ENCODE results near the gene CLASP1. TPM values are rescaled to one million over a fixed set of nuclear protein-coding genes. Genes with fewer than 3 reads are reported as not detected.

Gene CLASP1
- 22.3 and 24.8 TPM in 2 replicates for total RNA-seq (ENCODE audit: low replicate concordance)

DNA sequence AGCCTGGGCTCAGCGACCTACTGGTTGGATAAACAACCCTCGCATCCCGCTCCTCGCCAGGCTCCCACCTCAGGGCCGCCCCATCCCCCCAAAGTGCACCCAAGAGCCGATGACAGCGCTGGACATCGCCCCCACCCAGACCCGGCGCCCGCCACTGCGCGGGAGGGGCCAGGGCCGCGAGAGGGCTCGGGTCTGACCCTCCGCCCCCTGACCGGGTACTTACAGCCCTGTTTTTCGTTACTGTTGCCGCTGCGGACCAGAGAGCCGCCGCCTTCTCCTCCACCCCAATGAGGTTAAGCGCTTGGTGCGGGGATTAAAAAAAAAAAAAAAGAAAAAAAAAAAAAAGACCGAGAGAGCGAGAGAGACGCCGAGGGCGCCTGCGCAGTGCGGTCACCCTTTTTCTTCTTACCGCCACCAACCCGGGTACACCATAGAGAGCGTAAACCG, at the start of gene CLASP1:
TSS of gene CLASP1 (minus strand) at position 314 of the 447 bp plus-strand sequence. CDS start 43,567 bp downstream, outside the sequence.

Other genes starting within 250 kb of the CLASP1 start
- gene RNU4ATAC, start 118.6 kb downstream of the CLASP1 start, total RNA-seq (ENCODE audit: low replicate concordance): under 0.01 TPM in 2 replicates
- 14.3 and 38.5 TPM in 2 replicates for gene NIFK, start 87.4 kb upstream of the CLASP1 start, total RNA-seq (ENCODE audit: low replicate concordance)
- gene TSN, start 106.2 kb upstream of the CLASP1 start, total RNA-seq (ENCODE audit: low replicate concordance): 19.9 and 39.7 TPM in 2 replicates